NCI-H1105 (cell line): ENCODE measurements around the gene FCRL3.

Experiments used
- DNase-seq: peaks from one replicate; lab custom pipeline; 2025; lab: John Stamatoyannopoulos, UW

The FCRL3 gene

DNA sequence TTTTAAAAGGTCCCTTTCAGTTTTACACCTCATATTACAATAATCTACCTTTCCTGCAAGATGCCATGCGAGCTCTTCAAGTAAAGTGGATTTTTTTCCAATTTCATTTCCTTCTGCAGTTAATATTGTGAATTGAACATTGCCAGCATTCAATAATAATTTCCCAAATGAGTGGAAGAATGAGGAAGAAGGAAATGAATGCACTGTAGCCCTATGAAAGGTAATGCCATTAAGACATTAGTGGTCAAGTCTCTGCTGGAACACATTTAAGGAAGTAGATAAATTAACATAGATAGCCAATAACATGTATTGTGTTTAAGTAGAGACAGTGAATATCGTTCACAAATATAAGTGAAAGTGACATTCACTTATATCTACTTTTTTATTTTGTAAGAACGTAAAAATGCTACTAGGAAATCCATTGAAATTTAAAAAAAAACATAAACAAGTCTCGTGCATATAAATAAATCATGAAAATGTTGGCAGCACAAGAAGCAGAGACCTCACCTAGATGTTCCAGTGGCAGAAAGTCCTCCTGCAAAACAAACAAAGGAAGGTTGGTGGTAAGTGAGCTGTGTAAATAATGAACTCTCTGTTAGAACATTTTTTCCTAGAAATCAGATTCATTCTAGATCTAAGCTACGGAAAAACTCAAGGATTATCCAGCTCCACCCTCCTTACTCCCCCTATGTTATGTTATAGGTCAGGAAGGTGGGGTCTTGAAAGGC is 17.7 kb downstream of the FCRL3 start:
- no peak for DNase-seq

DNA sequence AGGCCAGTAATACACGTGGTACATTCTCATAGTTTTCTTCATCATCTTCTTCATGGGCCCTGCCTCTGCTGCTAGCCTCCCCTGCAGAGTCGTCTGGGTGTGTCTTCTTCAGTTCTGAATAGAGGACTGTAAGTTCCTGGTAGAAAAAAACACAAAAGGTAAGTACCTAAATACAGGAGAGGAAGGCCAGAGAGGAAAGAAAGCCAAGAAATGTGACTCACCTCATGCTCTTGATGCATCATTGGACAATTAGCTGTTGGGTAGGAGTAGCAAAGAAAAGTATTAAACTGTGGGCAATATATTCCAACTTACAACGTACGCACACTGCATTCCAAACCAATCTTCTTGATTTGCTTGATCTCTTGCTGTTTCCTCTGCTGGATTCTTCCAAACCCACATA is 21.8 kb downstream of the FCRL3 start:
- no peak for DNase-seq

DNA sequence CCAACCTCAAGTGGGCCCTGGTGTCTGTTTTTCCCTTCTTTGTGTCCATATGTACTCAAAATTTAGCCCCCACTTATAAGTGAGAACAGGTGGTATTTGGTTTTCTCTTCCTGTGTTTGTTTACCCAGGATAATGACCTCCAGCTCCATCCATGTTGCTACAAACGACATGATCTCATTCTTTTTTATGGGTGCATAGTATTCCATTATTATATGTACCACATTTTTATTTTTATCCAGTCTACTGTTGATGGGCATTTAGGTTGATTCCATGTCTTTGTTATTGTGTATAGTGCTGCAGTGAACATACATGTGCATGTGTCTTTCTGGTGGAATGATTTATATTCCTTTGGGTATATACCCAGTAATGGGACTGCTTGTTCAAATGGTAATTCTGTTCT is 27.6 kb downstream of the FCRL3 start:
- no peak for DNase-seq

DNA sequence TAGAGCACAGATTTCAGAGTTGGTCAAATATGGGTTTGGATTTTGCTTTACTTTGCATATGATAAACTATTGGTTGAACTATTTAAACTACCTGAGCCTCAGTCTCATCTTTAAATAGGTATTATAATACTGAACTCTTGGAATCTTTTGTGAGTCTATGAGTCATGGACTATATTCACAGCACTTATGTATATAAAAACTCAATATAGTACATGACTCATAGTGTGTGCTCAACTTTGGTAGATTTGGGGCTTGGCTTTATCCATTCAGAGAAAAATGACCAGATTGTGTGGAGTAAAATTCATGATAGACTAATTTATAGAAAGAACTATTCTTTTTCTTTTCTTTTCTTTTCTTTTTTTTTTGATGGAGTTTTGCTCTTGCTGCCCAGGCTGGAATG is 28.7 kb downstream of the FCRL3 start:
- no peak for DNase-seq

DNA sequence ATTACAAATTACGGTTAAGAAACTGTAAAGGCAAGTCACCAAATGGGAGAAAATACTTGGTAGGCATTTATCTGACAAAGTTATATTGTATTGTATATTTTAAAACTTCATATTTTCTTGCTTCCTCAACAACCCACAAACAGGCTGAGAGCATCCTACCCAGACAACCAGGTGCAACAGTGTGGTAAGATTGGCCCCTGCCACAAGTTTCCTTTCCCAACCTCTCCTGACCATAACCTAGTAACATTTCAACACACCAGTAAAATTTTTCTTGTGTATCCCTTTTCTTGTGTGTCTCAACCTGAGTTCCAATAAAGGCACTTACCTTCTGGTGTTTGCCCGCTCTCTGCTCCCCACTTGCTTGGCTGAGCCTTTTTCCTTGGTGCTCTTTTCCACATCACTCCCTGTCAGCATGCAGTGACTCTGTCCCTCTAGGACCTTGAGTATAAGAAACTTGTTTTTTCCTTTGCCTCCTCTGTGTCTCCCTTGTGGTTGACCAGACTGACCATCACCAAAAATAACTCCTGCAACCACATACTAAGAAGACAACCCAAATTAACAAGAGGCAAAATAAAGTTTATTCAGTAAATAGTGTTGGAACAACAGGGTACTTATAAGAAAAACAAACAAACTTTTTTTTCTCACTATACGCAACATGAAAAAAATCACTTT is 40.9 kb downstream of the FCRL3 start:
- DNase-seq, result no peak

DNA sequence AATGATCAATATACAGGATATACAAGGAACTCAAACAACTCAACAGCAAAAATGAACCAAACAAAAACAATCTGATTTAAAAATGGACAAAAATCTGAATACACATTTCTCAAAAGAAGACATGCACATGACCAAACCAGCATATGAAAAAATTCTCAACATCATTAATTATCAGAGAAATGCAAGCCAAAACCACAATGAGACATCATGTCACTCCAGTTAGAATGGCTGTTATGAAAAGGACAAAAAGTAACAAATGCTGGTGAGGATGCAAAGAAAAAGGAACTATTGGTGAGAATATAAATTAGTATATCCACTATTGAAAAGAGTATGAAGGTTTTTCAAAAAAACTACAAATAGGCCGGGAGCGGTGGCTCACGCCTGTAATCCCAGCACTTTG is 42.0 kb downstream of the FCRL3 start:
- no peak for DNase-seq

DNA sequence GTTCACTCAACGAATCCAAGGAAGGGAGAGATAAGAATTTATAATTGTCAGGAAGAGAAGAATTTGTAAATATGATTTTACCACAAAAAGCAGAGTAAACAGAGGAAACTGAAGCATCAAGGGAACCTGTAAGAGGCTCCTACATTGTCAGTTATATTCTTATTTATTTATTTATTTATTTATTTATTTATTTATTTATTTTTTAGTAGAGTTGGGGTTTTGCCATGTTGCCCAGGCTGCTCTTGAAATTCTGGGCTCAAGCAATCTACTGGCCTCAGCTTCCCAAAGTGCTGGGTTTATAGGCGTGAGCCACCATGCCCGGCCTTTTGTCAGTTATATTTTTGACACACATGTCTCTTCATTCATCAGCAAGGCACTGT is 47.1 kb downstream of the FCRL3 start:
- DNase-seq, result no peak

DNA sequence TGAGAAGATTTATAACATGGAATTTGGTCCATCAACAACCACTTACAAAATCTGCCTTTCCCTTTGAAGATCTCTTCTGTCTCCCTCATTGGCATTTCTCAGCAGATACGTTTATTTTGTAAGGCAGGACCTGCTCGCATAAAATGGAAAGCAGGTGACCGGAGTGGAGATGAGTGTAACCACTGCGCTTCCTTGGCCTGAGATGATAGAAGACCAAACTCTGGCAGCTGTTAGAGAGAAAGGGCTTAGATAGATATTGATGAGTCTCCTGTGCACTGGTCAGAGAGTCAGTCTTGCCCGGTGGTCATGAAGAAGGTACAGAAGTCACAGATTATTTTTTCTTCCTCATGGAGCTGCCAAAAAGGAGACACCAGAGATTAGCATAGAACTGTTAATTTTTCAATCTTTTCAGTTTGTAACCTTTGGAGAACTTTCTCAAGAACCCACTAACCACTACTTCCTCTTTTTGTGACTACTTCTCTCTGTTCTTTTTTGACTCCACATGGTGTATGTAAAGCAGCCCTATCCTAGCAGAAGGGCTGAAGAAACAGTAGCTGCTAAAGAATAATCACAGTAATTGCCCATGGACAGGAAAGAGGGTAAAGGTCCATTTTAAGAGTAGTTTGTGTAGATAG is 47.6 kb downstream of the FCRL3 start:
- no peak for DNase-seq

DNA sequence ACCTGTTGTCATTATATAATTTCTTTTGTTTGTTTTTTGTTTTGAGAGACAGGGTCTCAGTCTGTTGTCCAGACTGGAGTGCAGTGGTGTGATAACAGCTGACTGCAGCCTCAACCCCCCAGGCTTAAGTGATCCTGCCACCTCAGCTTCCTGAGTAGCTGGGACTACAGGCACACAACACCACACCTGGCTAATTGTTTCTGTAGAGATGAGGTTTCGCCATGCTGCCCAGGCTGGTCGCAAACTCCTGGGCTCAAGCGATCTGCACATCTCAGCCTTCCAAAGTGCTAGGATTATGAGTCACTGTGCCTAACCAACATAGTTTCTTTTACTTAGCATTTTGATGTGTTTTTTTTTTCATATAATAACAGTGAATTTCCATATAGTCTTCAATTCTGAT is 52.3 kb downstream of the FCRL3 start:
- no peak for DNase-seq

DNA sequence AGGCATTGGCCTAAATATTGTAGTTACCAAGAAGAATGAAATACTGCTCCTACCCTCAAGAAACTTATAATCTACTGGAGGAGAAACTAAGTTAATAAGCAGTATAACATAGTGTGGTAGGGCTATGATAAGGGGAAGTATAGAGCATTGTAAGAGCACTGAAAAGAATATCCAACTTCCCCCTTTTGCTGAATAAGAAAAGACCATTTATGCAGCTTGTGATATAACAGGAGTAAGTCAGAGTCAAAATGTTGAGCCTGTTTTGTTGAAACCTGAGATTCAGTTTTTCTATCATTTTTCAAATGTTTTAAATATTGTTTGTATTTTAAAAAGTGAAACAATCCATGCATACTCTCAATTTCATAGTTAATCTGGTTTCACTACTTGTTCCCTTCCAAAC is 54.4 kb downstream of the FCRL3 start:
- DNase-seq, result no peak

DNA sequence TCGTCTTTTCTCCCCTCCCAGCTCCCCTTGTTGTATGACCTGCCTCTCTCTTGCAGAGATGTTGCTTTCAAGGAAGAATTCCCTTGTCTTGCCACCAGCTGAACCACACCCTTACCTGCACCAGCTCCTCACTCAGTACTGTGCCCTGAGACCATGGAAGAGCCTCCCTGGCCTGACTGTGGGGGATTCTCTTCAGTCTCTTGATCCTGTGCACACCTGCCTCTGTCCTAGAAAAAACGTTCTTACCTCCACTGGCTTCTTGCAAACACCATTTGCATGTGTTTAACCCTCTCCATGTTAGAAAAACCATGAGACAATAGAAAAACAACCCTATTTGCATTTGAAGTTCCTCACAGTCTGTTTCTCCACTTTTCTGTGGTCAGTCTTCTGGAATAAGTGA is 59.4 kb downstream of the FCRL3 start:
- no peak for DNase-seq

DNA sequence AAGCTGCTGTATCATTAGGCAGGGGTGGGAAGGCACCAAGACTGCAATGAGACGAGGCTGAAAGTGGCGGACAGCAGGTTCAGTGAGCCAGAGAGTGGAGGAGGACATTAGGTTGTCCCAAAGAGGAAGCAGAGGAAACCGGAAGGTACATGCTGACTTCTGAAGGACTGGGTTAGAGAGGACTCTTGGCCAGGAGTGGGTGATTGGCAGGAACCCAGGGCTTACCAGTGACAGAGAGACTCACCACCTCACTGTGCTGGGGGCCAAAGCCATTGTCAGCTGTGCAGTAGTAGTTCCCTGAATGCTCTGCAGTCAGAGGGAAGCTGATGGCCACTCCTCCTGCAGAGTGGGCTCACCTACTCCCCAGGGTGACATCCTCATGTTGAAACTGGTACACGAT is 60.8 kb downstream of the FCRL3 start:
- DNase-seq, result no peak

DNA sequence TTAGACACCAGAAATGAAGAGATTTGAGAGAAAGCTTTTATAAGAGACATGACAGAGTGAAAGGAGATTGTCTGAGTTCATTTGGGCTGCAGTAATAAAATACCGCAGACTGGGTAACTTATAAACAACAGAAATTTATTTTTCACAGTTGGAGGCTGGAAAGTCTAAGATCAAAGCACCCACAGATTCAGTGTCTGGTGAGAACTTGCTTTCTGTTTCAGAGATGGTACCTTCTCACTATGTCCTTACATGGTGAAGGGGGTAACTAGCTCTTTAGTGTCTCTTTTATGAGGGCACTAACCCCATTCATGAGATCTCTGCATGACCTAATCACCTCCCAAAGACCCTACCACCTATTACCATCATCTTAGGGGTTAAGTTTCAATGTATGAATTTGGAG is 71.8 kb downstream of the FCRL3 start:
- DNase-seq, result no peak
